NCI-H1048 (cell line): ENCODE results near the gene KLHDC4.

Experiments used
- DNase-seq: peaks from one replicate; lab custom pipeline; 2025; lab: John Stamatoyannopoulos, UW

The KLHDC4 gene

GRCh38 chr16:87698676-87699199, 67.0 kb downstream of the KLHDC4 start:
- no peak for DNase-seq

GRCh38 chr16:87698241-87698640, 67.5 kb downstream of the KLHDC4 start:
- no peak for DNase-seq

- DNase-seq = no peak
Measured at GRCh38 chr16:87697792-87698191, 68.0 kb downstream of the KLHDC4 start.

GRCh38 chr16:87697256-87697655, 68.5 kb downstream of the KLHDC4 start:
- no peak for DNase-seq

GRCh38 chr16:87696726-87697125, 69.1 kb downstream of the KLHDC4 start:
- DNase-seq = no peak

GRCh38 chr16:87695534-87695933, 70.3 kb downstream of the KLHDC4 start:
- no peak for DNase-seq

GRCh38 chr16:87694441-87695125, 71.2 kb downstream of the KLHDC4 start:
- no peak for DNase-seq

GRCh38 chr16:87693827-87694226, 72.0 kb downstream of the KLHDC4 start:
- no peak for DNase-seq

- no peak for DNase-seq
Measured at GRCh38 chr16:87692756-87693155, 73.0 kb downstream of the KLHDC4 start.

GRCh38 chr16:87692176-87692575, 73.6 kb downstream of the KLHDC4 start:
- no peak for DNase-seq

- DNase-seq = no peak
Measured at GRCh38 chr16:87691686-87692079, 74.1 kb downstream of the KLHDC4 start.

- DNase-seq = no peak
Measured at GRCh38 chr16:87690911-87691685, 74.7 kb downstream of the KLHDC4 start.

- no peak for DNase-seq
Measured at GRCh38 chr16:87689956-87690465, 75.8 kb downstream of the KLHDC4 start.

- no peak for DNase-seq
Measured at GRCh38 chr16:87688876-87689815, 76.6 kb downstream of the KLHDC4 start.

GRCh38 chr16:87687998-87688529, 77.7 kb downstream of the KLHDC4 start:
- DNase-seq = no peak

GRCh38 chr16:87687126-87687910, 78.5 kb downstream of the KLHDC4 start:
- DNase-seq = no peak

- no peak for DNase-seq
Measured at GRCh38 chr16:87686697-87687096, 79.1 kb downstream of the KLHDC4 start.

- no peak for DNase-seq
Measured at GRCh38 chr16:87685766-87686165, 80.0 kb downstream of the KLHDC4 start.

- no peak for DNase-seq
Measured at GRCh38 chr16:87685405-87685755, 80.4 kb downstream of the KLHDC4 start.

- no peak for DNase-seq
Measured at GRCh38 chr16:87684711-87685404, 80.9 kb downstream of the KLHDC4 start.
